Activated CD8-positive, alpha-beta T cell treated with anti-CD3 and anti-CD28 coated beads for 36 hours (primary cell): ENCODE data around the gene SPSB3. TPM values are rescaled to one million over a fixed set of nuclear protein-coding genes. Genes with fewer than 3 reads are reported as not detected.

Experiments
- ATAC-seq: fragments of 200-7000 bp; cut with Tn5 transposase; one replicate; pipeline ENCODE4 v1.10.0; 2021; ENCODE audit warnings: mild to moderate bottlenecking, moderate library complexity
- CTCF ChIA-PET: fragments of 350-600 bp; sonication (Branson Sonifier 250); formaldehyde crosslinking; loops from one replicate; lab custom pipeline; 2021; ENCODE audit warnings: antibody characterized with exemption; lab: Charles Lee
- POLR2A ChIA-PET: fragments of 350-600 bp; sonication (Branson Sonifier 250); formaldehyde crosslinking; loops from one replicate; lab custom pipeline; 2021; ENCODE audit warnings: antibody characterized with exemption; lab: Charles Lee
- DNase-seq: peaks from one replicate; pipeline ENCODE4 v3.0.0-alpha.2; 2020
- H3K27ac Mint-ChIP-seq: one replicate; pipeline ENCODE4 v1.8.0; 2021; ENCODE audit warnings: mild to moderate bottlenecking, mixed read lengths
- H3K27me3 Mint-ChIP-seq: one replicate; pipeline ENCODE4 v1.8.0; 2021; ENCODE audit warnings: mixed read lengths
- H3K36me3 Mint-ChIP-seq: one replicate; pipeline ENCODE4 v1.8.0; 2021; ENCODE audit warnings: low read depth, mixed read lengths
- H3K4me1 Mint-ChIP-seq: one replicate; pipeline ENCODE4 v1.8.0; 2021; ENCODE audit warnings: low read depth, mixed read lengths
- H3K4me3 Mint-ChIP-seq: one replicate; pipeline ENCODE4 v1.8.0; 2021; ENCODE audit warnings: mild to moderate bottlenecking, moderate library complexity, mixed read lengths
- H3K9me3 Mint-ChIP-seq: one replicate; pipeline ENCODE4 v1.8.0; 2021; ENCODE audit warnings: mixed read lengths
- intact Hi-C: fragments of 100-400 bp; cut with micrococcal nuclease; formaldehyde crosslinking; loops from one replicate; pipeline ENCODE4 v1.10.0; 2022
- total RNA-seq, 2 experiments: library from RNA; stranded (reverse); gene quantifications; one replicate each; pipeline ENCODE4 v1.2.3, GENCODE V29; 2021
- TF ChIP-seq, protein P1 (sequence below): fragments of 200-600 bp; IDR thresholded peaks from one replicate; pipeline ENCODE4 v1.8.0; 2022; ENCODE audit warnings: antibody characterized with exemption, mild to moderate bottlenecking

SPSB3 gene
- total RNA-seq, 2 experiments from 2014 or later, result 14.4 to 15.2 TPM

DNA sequence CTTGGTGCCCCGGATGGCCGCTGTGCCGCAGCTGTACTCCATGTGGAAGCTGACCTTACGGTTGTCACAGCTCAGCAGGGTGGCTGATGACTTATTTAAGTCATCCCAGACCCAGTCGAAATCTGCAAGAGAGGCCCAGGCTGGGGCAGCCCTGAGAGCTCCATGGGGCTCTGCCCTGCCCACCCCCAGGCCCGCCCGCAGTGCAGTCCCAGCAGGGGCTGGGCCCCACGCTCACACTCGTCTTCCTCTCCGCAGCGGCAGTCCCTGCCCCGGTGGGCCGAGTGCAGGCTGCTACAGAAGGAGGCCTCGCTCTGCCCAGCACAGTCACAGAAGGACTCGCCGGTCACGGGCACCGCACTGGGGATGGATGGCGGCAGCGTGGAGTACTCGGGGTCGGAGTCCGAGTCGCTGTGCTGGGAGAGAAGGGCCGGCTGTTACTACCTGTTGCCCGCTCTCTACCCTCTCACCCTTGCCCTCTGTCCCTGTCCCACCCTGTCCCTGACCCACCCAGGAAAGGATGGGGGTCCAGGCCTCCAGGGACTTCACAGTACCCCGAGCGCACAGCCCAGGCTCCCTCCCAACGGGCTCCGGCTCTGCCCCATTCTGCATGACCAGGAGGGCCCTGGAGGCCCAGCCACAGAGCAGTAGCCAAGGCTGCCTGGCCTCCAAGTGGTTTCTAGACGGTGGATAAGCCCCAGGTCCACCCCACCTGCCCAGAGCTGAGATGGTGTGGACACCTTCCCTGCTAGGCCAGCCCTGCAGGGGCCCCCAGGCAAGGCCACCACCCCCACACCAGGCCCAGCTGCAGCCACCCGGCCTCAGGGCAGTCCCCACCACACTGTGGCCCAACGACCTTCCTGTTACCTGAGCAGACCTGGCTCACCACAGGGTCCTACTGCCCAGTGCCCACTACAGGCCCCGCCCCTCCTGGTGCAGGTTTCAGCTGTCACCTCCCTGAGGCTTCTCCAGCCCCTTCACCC is 3.9 kb downstream of the SPSB3 start:
- Mint-ChIP-seq H3K9me3 (no peaks in the 10 kb centered on the region), H3K36me3 (no peaks in the 10 kb centered on the region), H3K27ac (no peak overlapping the region), H3K4me3 (no peak overlapping the region), H3K27me3 (no peaks in the 10 kb centered on the region), H3K4me1 (peaks cover 20% of the 10 kb centered on the region)
- CTCF ChIA-PET, result no interaction called here
- TF ChIP-seq, protein P1, sequence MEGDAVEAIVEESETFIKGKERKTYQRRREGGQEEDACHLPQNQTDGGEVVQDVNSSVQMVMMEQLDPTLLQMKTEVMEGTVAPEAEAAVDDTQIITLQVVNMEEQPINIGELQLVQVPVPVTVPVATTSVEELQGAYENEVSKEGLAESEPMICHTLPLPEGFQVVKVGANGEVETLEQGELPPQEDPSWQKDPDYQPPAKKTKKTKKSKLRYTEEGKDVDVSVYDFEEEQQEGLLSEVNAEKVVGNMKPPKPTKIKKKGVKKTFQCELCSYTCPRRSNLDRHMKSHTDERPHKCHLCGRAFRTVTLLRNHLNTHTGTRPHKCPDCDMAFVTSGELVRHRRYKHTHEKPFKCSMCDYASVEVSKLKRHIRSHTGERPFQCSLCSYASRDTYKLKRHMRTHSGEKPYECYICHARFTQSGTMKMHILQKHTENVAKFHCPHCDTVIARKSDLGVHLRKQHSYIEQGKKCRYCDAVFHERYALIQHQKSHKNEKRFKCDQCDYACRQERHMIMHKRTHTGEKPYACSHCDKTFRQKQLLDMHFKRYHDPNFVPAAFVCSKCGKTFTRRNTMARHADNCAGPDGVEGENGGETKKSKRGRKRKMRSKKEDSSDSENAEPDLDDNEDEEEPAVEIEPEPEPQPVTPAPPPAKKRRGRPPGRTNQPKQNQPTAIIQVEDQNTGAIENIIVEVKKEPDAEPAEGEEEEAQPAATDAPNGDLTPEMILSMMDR, result no peak
- intact Hi-C loops, result no loop called here
- DNase-seq (no peak), ATAC-seq (no peak)
- POLR2A ChIA-PET, result interaction anchor here (1.0 to 2.5 kb wide), 3 partner anchors 7 to 48 kb away, joined by 3 to 15 read pairs (median 4); partner anchors contain the start of genes EME2, FAHD1, HAGH and MRPS34

DNA sequence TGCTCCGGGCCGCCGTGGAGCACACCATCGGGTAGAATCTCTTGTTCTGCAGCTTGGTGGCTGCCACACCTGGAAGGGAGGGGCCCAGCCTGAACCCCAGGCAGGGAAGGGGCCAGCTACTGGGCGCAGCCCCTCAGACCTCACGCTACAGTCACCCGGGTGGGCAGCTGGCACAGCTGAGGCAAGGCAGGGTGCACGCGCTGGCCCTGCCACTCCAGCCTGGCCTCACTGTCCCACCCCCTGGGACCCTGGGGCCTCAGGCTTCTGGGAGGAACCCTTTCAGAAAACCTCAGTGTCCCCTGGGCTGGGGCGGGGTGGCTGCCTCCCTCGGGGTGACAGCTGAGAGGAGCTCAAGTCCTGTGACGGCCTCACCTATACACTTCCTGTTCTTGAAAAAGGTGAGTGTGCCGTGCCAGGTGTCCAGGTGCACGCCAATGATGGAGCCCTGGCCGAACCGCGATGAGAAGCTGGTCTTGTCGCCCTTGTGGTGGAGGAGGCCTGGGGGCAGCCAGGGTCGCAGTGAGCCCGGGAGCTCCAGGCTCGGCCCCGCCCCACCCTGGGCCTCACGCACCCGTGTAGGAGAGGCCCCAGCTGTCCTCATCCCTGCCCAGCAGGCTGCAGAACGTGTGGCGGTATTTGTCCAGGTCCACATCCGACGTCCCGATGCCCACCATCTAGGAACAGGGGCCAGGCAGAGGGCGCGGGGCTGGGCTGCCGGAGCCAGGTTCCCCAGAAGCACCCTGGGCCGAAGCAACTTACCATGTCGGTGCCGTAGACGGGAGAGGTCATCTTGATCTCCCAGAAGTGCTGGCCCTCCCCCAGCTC is 4.8 kb downstream of the SPSB3 start:
- no peak overlapping the region for H3K4me3 Mint-ChIP-seq

DNA sequence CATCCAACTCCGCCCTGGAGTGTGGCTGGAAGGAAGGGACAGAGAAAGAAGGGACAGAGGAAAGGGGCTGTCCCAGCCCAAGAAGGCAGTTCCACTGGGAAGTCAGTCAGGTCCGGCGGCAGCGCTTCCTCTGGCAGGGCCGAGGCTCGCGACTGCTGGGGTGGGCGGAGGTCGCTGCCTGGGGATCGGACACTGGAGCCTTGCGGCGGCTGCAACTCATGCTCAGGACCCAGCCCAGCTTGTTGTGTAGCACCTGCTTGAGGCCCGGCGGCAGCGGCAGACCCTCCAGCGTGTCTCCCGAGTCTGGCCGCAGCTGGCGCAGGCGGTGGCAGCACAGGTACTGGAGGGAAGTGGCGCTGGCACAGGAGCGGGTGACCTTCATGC is 5.4 kb downstream of the SPSB3 start:
- ATAC-seq (no peak), DNase-seq (no peak)
- H3K4me1 Mint-ChIP-seq, result peaks cover 19% of the 10 kb centered on the region
- H3K9me3 Mint-ChIP-seq, result no peaks in the 10 kb centered on the region
- CTCF ChIA-PET, result no interaction called here
- POLR2A ChIA-PET, result interaction anchor here (0.6 to 1.1 kb wide), 2 partner anchors 8 to 22 kb away, joined by 3 read pairs; no protein-coding TSS in a partner anchor
- TF ChIP-seq, protein P1, result no peak
- peaks cover 6% of the 10 kb centered on the region for H3K36me3 Mint-ChIP-seq
- no peak overlapping the region for H3K27ac Mint-ChIP-seq
- no peaks in the 10 kb centered on the region for H3K27me3 Mint-ChIP-seq
- H3K4me3 Mint-ChIP-seq, result no peak overlapping the region
- intact Hi-C loops, result no loop called here

More for the DNA sequence above, 4.8 kb downstream of the SPSB3 start:
- no peaks in the 10 kb centered on the region for H3K27me3 Mint-ChIP-seq
- no peaks in the 10 kb centered on the region for H3K9me3 Mint-ChIP-seq
- TF ChIP-seq, protein P1, result no peak
- intact Hi-C loops, result no loop called here
- ChIA-PET CTCF (no interaction called here), POLR2A (interaction anchor here (0.6 to 1.1 kb wide), 2 partner anchors 9 to 23 kb away, joined by 3 read pairs; no protein-coding TSS in a partner anchor)
- H3K4me1 Mint-ChIP-seq, result peaks cover 17% of the 10 kb centered on the region
- H3K27ac Mint-ChIP-seq, result no peak overlapping the region
- DNase-seq (no peak), ATAC-seq (no peak)
- no peaks in the 10 kb centered on the region for H3K36me3 Mint-ChIP-seq

DNA sequence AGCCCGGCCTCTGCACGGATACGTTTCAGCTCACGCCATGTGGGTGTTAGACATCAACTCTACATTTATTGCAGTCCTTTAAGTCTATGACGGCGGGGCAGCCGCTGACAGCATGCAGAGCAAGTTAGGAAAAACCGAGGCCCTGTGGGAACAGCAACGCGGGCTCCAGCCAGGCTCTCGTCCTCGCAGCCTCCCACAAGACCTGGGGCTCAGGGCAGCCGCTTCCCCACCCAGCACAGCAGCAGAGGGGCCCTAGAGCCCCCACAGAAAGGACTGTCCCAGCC is 5.8 kb downstream of the SPSB3 start:
- Mint-ChIP-seq H3K9me3 (no peaks in the 10 kb centered on the region), H3K27ac (no peak overlapping the region), H3K27me3 (no peaks in the 10 kb centered on the region), H3K4me1 (peaks cover 17% of the 10 kb centered on the region), H3K36me3 (peaks cover 9% of the 10 kb centered on the region), H3K4me3 (no peak overlapping the region)
- ATAC-seq (no peak), DNase-seq (no peak)
- CTCF ChIA-PET, result no interaction called here
- TF ChIP-seq, protein P1, result no peak
- POLR2A ChIA-PET, result no interaction called here
- intact Hi-C loops, result no loop called here
